ENCODE data around the gene CRY2. TPM values are rescaled to one million over a fixed set of nuclear protein-coding genes. Genes with fewer than 3 reads are reported as not detected.

The CRY2 gene
- total RNA-seq, 1 donor from 2014 or later: 46.5 TPM

GRCh38 chr11:45848654-45849081 is 1.4 kb downstream of the CRY2 start:
- no peak for DNase-seq

GRCh38 chr11:45850446-45850845 is 3.2 kb downstream of the CRY2 start:
- no peak for DNase-seq

- DNase-seq: no peak
Observed at GRCh38 chr11:45851228-45851627, 4.0 kb downstream of the CRY2 start.

- no peak for DNase-seq
Observed at GRCh38 chr11:45852018-45852711, 4.9 kb downstream of the CRY2 start.

GRCh38 chr11:45852712-45853101 is 5.4 kb downstream of the CRY2 start:
- no peak for DNase-seq

- peak; percentile 55 for DNase-seq
Observed at GRCh38 chr11:45853332-45854219, 6.3 kb downstream of the CRY2 start.

- DNase-seq: no peak
Observed at GRCh38 chr11:45855308-45855707, 8.0 kb downstream of the CRY2 start.

- DNase-seq: no peak
Observed at GRCh38 chr11:45856044-45856468, 8.8 kb downstream of the CRY2 start.

GRCh38 chr11:45857961-45858474 is 10.7 kb downstream of the CRY2 start:
- DNase-seq: no peak

GRCh38 chr11:45858751-45859398 is 11.6 kb downstream of the CRY2 start:
- DNase-seq: no peak

- peak; percentile 95 for DNase-seq
Observed at GRCh38 chr11:45859661-45860140, 12.4 kb downstream of the CRY2 start.

GRCh38 chr11:45860348-45860747 is 13.1 kb downstream of the CRY2 start:
- DNase-seq: no peak

GRCh38 chr11:45860764-45861510 is 13.7 kb downstream of the CRY2 start:
- DNase-seq: no peak

- no peak for DNase-seq
Observed at GRCh38 chr11:45864041-45864440, 16.8 kb downstream of the CRY2 start.

- DNase-seq: no peak
Observed at GRCh38 chr11:45869551-45869950, 22.3 kb downstream of the CRY2 start.

- DNase-seq: no peak
Observed at GRCh38 chr11:45870706-45871105, 23.4 kb downstream of the CRY2 start.

- DNase-seq: no peak
Observed at GRCh38 chr11:45871638-45872037, 24.4 kb downstream of the CRY2 start.

GRCh38 chr11:45872651-45873356 is 25.5 kb downstream of the CRY2 start:
- peak; percentile 61 for DNase-seq

- no peak for DNase-seq
Observed at GRCh38 chr11:45876401-45876800, 29.1 kb downstream of the CRY2 start.

- no peak for DNase-seq
Observed at GRCh38 chr11:45877221-45877620, 29.9 kb downstream of the CRY2 start.

GRCh38 chr11:45877845-45878244 is 30.6 kb downstream of the CRY2 start:
- no peak for DNase-seq

Data from occipital lobe (tissue), 2 donors.